GM12873 (cell line): Measurements from ENCODE around the gene C2orf76.

Experiments
- CTCF ChIP-seq: IDR thresholded peaks from 2 replicates; pipeline ENCODE4 v1.5.1; 2012; ENCODE audit warnings: low read depth, mild to moderate bottlenecking, moderate library complexity, low read length, control low read depth; ENCODE audit not compliant: insufficient read depth; ENCODE audit errors: missing control alignments

Gene C2orf76

DNA sequence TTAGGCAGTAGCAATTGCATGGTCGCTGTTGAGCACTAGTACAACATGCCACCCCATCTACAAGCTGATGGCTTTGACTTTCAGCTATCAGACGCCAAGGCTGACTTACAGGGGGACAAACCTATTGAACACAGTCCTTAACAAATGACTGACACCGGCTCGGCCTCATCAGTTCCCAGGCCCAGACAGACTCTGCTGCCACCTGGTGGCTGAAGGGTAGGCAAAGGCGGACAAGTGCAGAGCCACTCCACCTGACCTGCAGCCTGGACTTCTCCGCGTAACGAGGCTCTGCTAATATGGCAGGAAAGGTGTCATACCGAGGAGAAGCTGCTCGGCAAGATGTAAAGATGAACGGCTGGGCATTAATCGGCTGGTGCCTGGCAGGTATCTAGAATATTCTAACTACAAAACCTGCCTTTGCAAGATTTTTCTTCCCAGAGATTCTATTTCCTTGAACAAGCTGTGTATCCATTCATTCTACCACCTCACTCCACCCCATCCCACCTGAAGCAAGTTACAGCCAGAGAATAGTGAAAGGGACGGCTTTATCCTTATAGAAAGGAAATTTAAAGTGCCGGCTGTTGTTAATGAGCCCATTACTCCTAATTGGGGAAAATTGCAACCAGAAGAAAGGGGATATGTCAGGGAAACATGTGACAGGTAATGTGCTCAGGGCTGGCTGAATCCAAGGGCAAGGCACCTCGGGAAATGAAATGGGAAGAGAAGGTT is 75.6 kb downstream of the C2orf76 start:
- TF ChIP-seq CTCF: peak; percentile 89

GRCh38 chr2:119289642-119290041 is 77.0 kb downstream of the C2orf76 start:
- TF ChIP-seq CTCF: no peak

GRCh38 chr2:119289093-119289492 is 77.5 kb downstream of the C2orf76 start:
- no peak for TF ChIP-seq CTCF

DNA sequence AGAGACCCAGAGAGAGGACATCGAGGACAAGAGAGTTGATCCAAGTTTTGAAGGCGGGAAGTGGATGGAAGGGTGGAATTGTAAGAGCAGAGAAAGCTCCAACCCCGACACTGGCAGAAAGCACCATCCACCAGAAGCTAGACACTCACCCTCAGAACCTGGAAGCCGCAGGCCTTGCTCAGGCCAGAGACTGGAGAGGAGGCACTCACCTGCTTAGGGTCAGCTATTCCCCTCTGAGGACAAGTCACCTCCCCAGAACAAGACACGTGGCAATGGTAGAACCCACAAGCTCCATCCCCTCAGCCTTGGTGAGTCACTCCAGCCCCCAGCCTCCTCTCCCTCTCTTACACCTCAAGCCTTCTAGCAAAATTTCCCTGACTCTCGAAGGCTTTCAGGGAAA is 78.1 kb downstream of the C2orf76 start:
- TF ChIP-seq CTCF: no peak

DNA sequence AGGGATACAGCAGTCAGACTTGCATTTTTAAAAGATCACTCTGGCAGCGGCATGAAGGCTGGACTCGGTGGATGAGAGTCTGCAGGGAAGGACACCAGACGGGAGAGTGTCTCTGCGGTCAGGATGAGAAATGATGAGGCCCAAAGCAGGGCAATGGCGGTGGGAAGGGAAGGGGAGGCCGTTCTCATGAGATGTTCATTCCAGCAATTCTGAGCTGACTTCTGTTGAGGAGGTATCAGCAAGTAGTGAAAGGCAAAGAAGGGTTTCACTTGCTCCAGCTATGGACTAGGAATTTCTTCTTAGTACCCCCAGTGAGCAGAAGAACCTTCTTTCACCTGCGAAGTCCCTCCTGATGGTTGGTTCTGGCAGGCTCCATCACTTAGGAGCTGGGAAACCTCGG is 80.0 kb downstream of the C2orf76 start:
- TF ChIP-seq CTCF: no peak

DNA sequence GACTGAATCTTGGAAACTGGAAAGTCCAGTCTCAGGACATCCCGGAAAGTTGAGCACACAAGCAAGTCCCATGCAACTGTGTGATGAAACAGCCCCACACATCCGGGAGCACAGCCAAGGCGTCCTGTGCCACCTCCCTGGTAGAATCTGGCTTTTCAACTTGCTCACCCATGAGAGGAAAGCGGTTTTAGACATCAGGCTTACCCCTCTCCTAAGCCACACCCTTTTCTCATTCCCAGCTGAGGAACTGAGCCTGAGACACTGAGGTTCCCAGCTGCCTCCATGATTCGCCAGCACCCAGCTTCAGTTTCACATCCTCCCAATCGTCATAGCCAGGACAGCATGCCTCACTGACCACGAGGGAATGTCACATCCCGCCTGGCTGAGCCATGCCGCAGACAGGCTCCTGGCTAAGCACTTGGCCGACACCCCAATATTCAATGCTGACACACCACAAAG is 82.7 kb downstream of the C2orf76 start:
- TF ChIP-seq CTCF: no peak

DNA sequence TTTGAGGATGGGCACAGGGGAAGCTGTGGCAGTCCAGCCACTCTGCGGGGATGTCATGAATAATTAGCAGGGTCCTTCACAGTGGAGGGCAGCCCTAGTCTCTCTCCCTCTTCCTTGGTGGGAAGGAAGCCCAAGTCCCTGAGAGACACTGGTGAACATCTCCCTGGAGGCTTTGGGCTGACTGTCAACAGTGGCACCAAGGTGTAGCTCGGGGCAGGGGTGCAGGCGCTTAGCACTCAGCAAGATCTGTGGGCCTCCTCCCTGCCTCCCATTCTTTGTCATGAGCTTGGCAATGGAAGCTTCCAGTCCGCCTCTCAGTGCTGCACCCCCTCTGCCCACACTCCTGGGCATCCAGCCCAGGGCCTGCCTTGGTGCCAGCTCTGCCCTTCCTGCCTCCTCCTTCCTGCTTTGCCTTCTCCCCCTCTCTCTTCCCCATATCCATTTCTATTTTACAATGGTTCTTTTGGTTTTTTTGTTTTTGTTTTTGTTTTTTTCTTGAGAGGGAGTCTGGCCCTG is 83.6 kb downstream of the C2orf76 start:
- TF ChIP-seq CTCF: no peak
